HEK293 (cell line): Measurements from ENCODE around the gene IGDCC3.

ENCODE experiments used
- ZNF114 ChIP-seq: fragments of 450-650 bp; formaldehyde crosslinking; IDR thresholded peaks from 2 replicates; pipeline ENCODE4 v1.5.0; 2017; ENCODE audit warnings: missing biosample characterization, missing genetic modification characterization
- ZNF558 ChIP-seq: fragments of 450-650 bp; formaldehyde crosslinking; IDR thresholded peaks from 2 replicates; pipeline ENCODE4 v1.5.1; 2016; ENCODE audit warnings: missing biosample characterization, missing genetic modification characterization
- ZXDB ChIP-seq: fragments of 450-650 bp; formaldehyde crosslinking; IDR thresholded peaks from 2 replicates; pipeline ENCODE4 v1.5.1; 2016; ENCODE audit warnings: missing biosample characterization, missing genetic modification characterization

DNA sequence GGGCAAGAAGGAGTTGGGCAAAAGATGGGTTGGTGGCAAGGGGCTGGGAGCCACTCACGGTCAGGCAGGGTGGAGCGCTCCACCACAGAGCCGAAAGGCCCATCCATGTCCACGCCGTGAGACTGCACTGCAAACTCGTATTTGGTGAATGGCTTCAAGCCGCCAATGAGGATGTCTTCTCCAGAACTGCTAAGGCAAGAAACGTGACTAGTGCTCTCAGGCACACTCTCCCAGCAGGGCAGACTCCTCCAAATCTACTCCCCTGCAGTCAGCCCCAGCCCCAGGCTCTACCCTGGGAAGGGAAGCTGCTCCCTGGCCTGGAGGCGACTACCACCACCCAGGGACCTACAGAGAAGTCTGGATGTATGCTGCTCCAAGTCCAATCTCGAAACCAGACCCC, 11.4 kb upstream of the IGDCC3 start:
- TF ChIP-seq ZNF558 (tag by site-specific recombination) (no peak), ZNF114 (no peak), ZXDB (tag by site-specific recombination) (no peak)
